Activated CD4-positive, alpha-beta T cell treated with anti-CD3 and anti-CD28 coated beads for 24 hours (primary cell): ENCODE results near the gene RHOG.

Experiments
- DNase-seq, 2 donors: peaks; one replicate each; pipeline ENCODE4 v3.0.0-alpha.2; 2020; ENCODE audit warnings: low read depth in 2 of 2

Gene RHOG

DNA sequence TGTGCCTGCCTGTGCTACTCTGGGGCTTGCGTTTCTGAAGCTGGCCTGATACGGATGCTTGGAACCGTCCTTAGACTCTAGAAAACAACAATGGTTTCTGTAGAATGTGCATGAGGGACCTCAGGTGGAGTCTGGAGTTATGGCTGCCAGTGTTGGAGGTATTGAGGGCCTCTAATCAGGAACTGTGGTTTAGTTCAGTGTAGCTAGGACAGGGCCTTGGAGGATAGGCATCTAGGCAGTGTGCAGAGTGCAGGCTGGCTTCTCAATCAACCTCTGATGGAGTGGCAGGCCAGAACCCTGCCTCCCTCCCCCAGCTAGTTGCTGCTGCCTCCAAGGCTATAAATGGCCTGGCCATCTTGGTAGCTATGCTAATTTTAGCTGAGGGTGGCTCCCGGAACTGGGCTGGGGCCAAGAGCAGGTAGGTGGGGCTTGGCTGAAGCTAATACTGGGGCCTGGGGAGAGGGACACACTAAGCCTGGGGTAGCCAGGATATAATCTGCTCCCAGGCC lies 18.7 kb upstream of the RHOG start:
- no peak for DNase-seq

GRCh38 chr11:3857628-3858027 lies 16.9 kb upstream of the RHOG start:
- DNase-seq: no peak

- no peak for DNase-seq
Observed at GRCh38 chr11:3856856-3857553, 16.2 kb upstream of the RHOG start.

- DNase-seq: no peak
Observed at GRCh38 chr11:3855808-3856491, 15.2 kb upstream of the RHOG start.

DNA sequence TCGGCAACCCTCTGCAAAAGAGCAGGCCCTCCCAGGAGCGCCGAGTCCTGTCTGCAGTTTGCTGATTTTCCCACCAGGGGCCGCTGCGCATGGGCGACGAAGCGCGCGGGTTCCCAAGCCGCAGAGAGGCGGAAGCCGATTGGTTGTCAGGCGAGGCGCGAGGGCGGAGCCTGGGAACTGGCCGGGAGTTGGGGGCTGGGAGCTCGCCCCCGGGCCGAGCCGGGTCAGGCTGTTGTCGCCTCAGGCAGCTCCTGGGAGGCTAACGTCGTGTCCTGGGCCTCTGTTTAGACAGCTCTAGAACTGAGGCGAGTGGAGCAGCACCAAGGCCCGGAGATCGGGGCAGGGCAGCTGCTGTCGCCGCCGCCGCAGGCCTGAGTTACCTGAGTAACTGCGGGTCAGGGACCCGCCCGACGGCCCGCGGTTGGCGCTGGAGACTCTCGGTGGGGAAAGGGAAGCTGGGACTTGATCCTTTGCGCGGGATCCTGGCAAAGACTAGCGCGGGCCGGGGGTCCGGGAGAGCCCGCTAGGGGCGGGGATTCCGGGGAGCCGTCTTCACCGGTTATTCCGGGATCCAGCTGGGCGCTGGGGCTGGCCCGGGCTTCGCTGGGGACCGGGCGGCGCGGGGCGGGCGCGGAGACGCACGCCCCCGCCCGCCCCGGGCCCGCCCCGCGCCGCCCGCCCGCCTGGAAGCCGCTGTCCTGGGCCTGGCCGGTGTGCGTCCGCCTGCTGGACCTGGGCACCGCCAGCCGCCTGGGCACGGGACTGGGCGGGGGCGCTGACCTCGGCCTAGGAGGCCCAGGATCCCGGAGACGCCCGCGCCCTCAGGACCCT lies 14.4 kb upstream of the RHOG start, which contains the start of gene STIM1:
TSS of gene STIM1 (plus strand) at position 688 of the 831 bp plus-strand sequence. CDS start 607 bp downstream, outside the sequence.
- peak; percentile 98 for DNase-seq

DNA sequence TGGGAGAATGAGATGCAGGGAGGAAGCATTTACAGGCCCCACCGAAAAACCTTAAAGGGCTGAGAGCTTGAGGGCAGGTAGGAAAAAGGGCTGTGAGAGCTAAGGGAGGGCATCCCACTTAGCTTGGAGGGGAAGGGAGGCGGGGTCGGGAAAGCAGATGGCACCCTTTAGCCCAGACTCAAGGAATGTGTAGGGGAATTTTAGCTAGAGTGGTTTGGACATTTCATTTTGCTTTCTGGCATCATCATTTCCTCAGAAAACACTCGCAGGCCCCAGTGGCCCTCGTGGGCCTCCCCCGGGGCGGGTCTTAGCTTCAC lies 13.9 kb upstream of the RHOG start:
- no peak for DNase-seq

- DNase-seq: peak; percentile 41
Observed at GRCh38 chr11:3853899-3854659, 13.3 kb upstream of the RHOG start.

GRCh38 chr11:3853545-3853842 lies 12.7 kb upstream of the RHOG start:
- DNase-seq: no peak

GRCh38 chr11:3849297-3849874 lies 8.6 kb upstream of the RHOG start:
- DNase-seq: peak in 1 of 2 donors; percentile 60

- no peak for DNase-seq
Observed at GRCh38 chr11:3845670-3846069, 4.9 kb upstream of the RHOG start.

GRCh38 chr11:3845246-3845645 lies 4.5 kb upstream of the RHOG start:
- no peak for DNase-seq

GRCh38 chr11:3843326-3843725 lies 2.6 kb upstream of the RHOG start:
- no peak for DNase-seq

GRCh38 chr11:3841426-3842350 lies 929 bp upstream of the RHOG start:
- DNase-seq: peak in 1 of 2 donors; percentile 86

DNA sequence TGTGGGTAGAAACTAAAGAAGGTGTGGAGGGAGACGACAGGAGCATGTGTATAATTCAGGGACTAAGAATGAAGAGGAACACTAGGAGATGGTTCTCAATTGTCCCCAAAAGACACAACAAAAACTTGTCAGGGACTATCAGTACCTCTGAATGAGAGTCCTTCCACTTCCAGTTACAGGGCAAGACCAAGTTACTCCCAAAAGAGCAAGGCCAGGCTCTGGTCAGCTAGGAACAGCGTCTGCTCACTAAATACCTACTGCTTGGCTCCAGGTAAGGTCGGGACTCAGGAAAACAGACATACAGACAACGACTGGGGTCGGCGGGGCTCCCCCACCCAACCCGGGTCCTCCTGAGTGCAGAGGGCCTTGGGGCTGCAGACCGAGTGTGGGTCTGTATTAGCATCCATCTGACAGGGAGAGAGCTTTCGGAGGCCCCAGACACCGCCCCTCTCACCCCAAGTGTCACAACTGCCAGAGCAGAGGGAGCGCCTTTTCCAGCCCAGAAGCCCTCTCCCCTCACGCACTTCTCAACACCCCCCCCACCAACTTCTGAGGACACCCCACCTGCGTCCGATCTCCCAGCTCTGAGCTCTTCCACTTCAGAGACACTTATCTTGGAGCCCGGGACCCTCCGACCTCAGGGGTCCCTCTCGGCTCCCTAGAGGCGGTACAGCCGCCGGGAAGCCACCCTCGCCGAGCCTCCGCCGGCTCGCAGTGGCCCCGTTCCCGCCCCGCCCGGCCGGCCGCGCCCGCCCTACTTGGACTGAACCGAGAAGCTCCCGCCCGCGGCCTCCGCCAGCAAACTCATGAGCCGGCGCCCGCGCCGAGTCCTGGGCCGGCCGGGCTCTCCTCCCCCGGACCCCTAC lies 522 bp downstream of the RHOG start:
- no peak for DNase-seq

- DNase-seq: no peak
Observed at GRCh38 chr11:3838504-3838903, 2.3 kb downstream of the RHOG start.

DNA sequence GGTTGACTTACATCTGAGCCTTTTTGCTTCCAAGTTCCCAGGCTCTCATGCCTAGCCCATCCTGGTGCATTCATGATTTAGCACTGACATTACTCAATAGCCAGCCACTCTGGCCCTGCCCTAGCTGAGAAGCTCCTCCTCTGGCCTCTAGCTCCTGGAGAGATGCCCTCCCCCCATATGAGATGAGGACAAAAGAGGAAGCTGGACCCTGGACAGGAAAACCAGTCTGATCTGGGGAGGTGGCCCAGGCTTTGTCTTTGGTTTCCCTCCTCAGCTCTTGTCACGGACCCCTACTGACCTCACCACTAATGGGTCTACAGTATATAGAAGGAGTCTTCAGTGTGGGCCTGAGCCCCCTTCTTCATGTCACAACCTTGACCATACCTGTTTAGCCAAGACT lies 3.0 kb downstream of the RHOG start:
- no peak for DNase-seq

- DNase-seq: no peak
Observed at GRCh38 chr11:3836903-3837302, 3.9 kb downstream of the RHOG start.

GRCh38 chr11:3835751-3836150 lies 5.0 kb downstream of the RHOG start:
- DNase-seq: no peak

DNA sequence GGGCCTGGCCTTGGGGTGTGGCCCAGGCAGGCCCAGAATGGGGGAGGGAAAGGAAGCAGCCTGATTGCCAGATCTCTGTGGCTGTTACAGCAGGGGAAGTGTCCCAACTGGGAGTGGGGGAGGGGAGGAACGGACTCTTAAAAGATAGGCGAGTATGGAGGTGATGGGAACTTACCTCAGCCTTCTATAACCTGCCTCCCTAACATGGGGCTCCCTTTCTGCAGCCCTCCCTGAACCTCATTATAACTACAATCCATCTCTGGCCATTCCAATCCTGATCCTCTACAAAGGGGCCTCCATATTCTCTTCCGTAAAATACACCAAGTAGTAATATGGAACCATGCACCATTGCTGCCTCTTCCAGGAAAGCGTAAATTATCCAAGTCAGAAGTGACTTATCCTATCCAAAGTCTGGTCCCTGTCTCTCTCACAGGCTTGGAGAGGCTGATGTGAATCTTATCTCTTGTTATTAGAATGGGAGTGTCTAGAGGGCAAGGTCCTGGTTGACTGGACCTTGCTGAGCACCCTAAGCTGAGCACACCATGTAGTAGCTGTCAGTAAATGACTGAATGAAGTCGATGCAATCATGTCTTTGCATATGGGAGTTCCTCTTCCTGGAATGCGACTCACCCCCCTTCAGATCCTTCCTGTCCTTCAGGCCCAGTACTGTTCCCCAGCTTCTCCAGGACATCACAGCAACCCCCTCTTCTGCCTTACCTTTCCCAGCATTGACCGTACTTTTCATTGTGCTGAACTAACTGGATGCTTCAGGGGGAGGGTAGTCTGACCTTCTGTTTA lies 5.9 kb downstream of the RHOG start:
- DNase-seq: no peak
